HG03378 (cell line): ENCODE data around the gene SKA2.
"Not testable (repeated sequence)": the region's sequence is repeated elsewhere in the genome, so short reads cannot be mapped to it uniquely, and the experiment has no call there.

ENCODE experiments used
- ATAC-seq: cut with Tn5 transposase; IDR thresholded peaks from one replicate; pipeline ENCODE4 v1.9.1; 2021; ENCODE audit warnings: mild to moderate bottlenecking, moderate library complexity; ENCODE audit not compliant: unreplicated experiment

SKA2 gene

DNA sequence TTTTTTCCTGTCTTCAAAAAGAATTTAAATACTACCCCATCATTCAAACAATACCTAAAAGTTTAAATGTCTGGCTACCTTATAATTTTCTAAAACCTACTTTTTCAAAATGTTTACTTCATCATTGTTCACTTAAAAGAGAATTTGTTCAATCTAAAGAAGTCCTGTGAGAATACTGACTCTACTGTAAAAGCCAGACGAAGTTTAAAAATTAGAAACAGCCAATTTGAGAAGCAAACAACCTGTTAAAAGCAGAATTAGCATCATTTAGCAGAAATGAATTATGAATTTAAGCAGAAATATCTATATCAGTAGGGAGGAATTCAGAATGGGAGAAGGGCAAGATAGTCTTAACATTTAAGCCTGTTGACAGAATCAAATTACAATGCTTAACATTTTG lies 2.1 kb downstream of the SKA2 start:
- no peak for ATAC-seq

- ATAC-seq: no peak
Measured at GRCh38 chr17:59151591-59151990, 3.4 kb downstream of the SKA2 start.

DNA sequence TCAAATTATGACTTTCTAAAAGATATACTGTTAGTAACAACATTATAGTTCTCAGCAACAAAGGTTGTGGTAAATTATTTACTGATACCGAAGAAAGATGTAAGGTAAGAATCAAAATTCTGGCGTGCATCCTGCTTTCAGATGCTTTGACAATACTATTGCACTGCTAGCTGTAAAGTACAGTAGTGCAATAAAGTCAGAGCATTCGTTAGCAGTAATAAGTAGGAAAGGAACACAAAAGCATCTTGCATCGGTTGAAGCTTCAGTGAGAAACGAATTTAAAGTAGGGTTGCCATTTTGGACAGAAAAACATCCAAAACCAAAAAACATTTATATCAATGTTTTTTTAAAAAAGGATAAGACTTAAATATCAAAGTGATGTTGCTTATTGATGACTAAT lies 4.0 kb downstream of the SKA2 start:
- no peak for ATAC-seq

DNA sequence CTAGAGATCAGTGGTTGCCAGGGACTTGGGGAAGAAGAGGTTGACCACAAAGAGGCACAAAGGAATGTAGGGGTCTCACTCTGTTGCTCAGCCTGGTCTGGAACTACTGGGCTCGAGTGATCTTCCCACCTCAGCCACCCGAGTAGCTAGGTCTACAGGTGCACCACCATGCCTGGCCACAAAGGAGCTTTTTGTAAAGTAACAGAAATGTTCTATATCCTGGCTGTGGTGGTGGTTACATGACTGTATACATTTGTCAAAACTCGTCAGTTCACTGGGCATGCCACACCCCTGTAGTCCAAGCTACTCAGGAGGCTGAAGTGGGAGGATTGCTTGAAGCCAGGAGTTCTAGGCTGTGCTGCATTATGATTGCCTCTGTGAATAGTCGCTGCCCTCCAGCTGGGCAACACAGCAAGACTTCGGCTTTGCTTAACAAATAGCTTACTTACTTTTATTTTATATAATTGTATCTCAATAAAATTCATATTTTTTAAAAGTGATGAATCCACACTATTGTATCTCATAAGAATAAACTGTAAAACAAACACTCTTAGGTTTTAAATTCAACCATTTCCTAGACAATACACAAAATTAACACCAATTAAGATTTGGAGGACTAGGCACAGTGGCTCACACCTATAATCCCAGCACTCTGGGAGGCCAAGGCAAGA lies 5.0 kb downstream of the SKA2 start:
- ATAC-seq: no peak

DNA sequence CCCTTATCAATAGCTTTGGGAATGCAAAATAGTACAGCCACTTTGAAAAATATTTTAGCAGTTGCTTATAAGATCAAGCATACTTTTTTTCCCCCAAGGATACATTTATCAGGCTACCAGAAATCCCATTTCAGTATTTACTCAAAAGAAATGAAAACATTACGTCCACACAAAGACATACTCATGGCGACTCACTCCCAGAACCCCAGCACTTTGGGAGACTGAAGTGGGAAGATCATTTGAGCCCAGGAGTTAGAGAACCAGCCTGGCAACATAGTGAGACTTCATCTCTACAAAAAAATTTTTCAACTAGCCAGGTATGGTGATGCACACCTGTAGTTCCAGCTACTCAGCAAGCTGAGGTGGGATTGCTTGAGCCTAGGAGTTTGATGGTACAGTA lies 5.9 kb downstream of the SKA2 start:
- no peak for ATAC-seq

- no peak for ATAC-seq
Measured at GRCh38 chr17:59145571-59146096, 9.4 kb downstream of the SKA2 start.

DNA sequence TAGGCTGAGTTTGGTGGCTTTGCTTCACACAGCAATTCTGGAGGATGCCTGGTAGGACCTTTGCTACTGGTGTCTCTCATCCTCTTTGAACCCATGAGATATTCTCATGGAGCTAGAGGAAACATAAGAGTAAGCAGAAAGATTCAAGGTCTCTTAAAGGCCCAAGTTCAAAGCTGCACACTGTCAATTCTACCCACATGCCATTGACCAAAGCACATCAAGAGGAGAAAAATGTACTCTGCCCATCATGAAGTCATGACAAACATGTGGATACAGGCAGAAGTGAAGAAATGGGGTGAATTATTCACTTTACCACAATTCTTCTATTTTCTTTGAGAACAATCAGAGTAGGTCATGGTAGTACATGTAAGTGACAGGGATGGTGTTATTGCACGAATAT lies 13.1 kb downstream of the SKA2 start:
- no peak for ATAC-seq

DNA sequence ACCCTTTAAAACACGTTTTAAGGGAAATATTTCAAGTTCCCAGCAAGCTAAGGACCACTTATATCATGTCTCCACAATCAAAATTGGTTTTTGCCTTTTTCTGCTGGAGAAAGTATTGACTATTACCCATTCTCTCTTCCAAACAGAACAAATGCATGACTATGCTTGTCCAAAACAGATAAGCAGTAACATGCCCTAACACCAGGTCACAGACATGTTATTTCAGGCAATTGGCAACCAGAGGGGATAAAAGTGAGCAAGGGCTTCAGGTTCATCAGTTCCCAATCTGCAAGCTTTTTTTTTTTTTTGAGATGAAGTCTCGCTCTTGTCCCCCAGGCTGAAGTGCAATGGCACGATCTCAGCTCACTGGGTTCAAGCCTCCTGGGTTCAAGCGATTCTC lies 15.0 kb downstream of the SKA2 start:
- no peak for ATAC-seq

DNA sequence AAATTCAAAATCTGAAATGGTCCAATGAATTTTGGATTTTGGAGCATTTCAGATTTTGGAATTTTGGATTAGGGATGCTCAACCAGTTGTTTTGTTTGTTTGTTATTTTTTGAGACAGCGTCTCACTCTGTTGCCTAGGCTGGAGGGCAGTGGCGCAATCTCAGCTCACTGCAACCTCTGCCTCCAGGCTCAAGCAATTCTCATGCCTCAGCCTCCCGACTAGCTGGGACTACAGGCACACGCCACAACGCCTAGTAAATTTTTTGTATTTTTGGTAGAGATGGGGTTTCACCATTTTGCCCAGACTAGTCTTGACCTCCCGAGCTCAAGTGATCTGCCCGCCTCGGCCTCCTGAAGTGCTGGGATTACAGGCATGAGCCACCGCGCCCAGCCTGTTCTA lies 16.6 kb downstream of the SKA2 start:
- not testable (repeated sequence) for ATAC-seq

GRCh38 chr17:59131131-59131530 lies 23.9 kb downstream of the SKA2 start:
- no peak for ATAC-seq

DNA sequence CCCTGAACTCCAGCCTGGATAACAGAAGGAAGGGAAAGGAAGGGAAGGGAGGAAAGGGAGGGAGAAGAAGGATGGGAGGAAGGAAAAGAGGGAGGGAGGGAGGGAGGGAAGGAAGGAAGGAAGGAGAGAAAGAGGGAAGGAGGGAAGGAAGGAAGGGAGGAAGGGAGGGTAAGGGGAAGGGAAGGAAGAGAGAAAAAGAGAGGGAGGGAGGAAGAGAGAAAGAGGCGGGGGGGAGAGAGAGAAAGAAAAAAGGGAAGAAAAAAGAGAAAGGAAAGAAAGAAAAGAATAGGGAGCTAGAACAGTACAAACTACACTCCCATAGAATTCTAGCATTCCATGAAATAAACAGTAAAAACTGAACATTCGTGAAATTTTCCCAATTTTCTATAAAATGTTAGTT lies 25.2 kb downstream of the SKA2 start:
- no peak for ATAC-seq

- no peak for ATAC-seq
Measured at GRCh38 chr17:59126809-59127417, 28.1 kb downstream of the SKA2 start.

- no peak for ATAC-seq
Measured at GRCh38 chr17:59124665-59125064, 30.3 kb downstream of the SKA2 start.

DNA sequence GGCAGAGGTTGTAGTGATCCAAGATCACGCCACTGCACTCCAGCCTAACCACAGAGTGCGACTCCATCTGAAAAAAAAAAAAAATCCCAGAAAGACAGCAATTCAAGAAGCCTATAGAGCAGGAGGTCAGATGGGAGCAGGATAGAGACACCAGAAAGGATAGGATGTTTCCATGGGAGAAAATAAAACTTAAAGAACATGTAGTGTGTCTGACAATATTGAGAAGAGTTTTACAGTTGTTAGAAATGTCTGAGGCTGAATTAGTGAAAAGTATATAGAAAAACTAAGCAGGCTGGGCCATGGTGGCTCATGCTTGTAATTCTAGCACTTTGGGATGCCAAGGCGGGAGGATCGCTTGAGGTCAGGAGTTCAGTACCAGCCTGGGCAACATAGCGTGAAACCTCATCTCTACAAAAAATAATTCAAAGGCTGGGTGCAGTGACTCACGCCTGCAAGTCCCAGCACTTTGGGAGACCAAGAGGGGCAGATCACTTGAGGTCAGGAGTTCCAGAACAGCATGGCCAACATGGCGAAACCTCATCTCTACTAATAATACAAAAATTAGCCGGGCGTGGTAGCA lies 33.0 kb downstream of the SKA2 start:
- no peak for ATAC-seq

DNA sequence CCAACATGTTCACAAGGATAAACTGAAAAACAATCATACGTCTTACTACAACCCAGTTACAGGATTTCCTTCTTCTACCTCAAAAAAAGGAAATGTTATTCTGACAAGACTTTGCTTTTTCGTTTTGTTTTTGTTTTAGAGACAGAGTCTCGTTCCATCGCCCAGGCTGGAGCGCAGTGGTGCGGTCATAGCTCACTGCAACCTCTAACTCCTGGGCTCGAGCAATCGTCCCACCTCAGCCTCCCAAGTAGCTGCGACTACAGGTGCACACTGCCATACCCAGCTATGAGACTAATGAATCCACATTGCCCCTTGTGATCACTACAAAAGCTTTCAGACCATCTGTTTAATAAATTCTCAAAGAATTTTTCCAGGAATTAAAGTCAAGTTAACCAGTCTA lies 39.5 kb downstream of the SKA2 start:
- no peak for ATAC-seq

DNA sequence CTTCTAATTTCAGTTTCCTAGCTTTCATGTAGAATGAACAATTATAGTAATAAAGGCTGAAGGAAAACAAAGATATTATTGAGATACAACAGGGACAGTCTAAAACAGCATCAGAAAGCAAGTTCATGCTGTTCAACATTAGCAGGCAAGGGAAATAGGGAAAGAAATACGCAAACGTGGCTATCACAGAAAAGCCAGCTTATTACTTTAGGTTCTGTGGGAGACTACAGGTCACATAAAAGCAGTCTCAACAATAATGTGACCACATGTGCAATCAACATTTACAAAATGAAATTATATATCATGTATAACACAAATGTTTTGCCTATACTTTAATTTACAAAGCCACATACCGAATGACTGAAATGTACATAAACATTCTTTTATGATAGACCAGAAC lies 43.4 kb downstream of the SKA2 start:
- no peak for ATAC-seq

DNA sequence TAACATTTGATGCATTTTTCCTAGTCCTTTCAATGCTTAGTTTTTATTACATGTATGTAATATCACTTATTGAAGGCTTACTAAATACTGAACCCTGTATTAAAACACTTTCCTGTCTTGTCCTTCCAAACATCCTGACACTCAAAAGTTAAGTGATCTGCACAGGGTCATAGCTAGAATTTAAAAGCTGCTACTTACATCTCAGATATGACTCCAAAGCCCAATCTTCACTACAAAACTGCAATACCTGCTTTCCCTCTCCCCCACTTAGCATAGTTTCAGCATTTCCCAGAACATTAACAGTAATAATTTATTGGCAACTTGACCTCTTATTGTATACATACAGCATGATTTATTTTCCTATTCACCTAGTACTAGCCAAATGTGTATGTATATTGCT lies 44.0 kb downstream of the SKA2 start:
- no peak for ATAC-seq

DNA sequence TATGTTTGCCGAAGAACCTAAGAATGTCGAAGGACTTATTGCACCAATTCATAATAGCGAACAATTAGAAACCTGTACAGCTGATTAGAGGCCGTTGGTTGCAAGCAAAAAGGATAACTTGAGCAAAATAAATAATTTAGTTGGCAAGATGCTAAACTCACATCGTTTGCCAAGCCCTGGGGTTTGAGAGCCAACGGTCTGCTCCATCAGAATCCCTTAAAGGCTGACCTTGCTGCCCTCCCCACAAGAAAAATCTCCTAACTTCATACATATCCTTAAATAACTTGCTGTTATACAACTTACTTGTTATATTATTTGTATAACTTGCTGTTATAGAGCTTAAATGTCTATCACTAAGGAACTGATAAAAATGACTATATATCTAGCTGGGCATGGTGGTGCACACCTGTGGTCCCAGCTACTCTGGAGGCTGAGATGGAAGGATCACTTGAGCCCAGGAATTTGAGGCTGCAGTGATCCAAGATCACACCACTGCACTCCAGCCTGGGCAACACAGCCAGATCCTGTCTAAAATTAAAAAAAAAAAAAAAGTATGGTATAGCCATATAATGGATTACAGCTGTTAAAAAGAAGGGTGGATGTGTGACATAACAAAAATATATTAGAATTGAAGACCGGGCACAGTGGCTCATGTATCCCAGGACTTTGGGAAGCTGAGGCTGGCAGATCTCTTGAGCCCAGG lies 46.4 kb downstream of the SKA2 start:
- no peak for ATAC-seq

GRCh38 chr17:59107306-59107670 lies 47.7 kb downstream of the SKA2 start:
- no peak for ATAC-seq

DNA sequence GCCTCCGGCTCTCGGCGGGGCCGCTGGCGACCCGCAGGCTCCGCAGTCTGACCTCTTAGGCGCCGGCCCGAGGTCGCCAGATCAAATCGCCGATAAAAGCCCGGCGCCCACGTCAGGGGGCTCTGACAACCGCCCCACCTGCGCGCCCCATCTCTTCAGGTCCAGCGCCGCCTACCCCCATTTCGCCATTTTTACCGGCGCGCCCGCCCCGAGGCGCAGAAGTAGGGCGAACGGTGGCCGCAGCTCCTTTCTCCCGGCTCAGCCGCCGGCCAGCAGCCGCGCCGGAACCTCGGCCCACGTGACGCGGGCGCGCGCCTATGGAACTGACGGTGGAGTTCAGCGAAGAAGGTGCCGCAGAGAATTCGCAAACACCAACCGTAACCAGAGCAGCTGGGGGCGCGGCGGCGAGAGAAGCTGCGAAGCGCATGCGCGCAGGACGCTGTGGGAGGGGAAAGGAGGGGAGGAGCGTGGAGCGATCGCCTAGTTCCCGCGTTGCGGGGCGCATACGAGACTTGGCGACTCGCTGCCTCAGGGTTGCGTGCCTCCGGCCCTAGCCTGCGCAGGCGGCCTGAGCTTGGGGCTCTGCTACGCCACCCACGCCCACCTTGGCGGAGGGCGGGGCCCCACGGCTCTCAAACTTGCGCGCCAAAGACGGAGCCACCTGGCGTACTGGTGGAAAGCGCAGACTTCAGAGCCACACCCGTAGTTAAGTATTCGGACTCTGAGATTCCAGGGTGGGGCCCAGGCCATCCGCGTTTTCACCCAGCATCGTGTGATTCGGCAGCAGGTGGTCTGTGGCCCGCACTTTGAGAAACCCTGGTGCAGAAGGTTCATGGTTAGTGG lies 48.3 kb downstream of the SKA2 start, which contains the start of gene TRIM37:
TRIM37 (minus strand) TSS at position 418 of the 843 bp plus-strand sequence. CDS start 419 bp downstream, outside the sequence.
- peak; percentile 83 for ATAC-seq
